H1 (cell line): ENCODE results near the gene PCF11. TPM values are rescaled to one million over a fixed set of nuclear protein-coding genes. Genes with fewer than 3 reads are reported as not detected.
A peak's percentile ranks its signal among the peaks of the same experiment; 100 is the strongest.

Experiments
- CTCF ChIA-PET: fragments of 300-600 bp; sonication (Branson Sonifier 250); formaldehyde crosslinking; loops from one replicate; lab custom pipeline; 2021; ENCODE audit not compliant: partially characterized antibody; lab: Charles Lee
- POLR2A ChIA-PET: fragments of 300-600 bp; sonication (Branson Sonifier 250); formaldehyde crosslinking; loops from one replicate; lab custom pipeline; 2021; ENCODE audit warnings: inconsistent platforms; ENCODE audit not compliant: partially characterized antibody; lab: Charles Lee
- DNase-seq, 2 experiments: peaks; one replicate each; pipeline versions ENCODE4 v3.0.0 to v3.0.0-alpha.2; 2010 to 2022; ENCODE audit warnings: low spot score in 2 of 2, low read depth in 1 of 2, mixed read lengths in 1 of 2
- FAIRE-seq: peaks from 2 replicates; lab custom pipeline; 2011; peaks lifted over from hg19 to GRCh38; lab: Jason Lieb, UNC
- H2AFZ ChIP-seq: 2 replicates; pipeline ENCODE4 v1.8.1; 2012; ENCODE audit warnings: low read length, inconsistent platforms
- H2AK5ac ChIP-seq: 2 replicates; pipeline ENCODE4 v1.6.1; 2013; ENCODE audit warnings: low read depth, low read length
- H2BK120ac ChIP-seq: replicated peaks from 2 replicates; pipeline ENCODE3; 2013; ENCODE audit warnings: low read depth, low read length, inconsistent platforms
- H2BK12ac ChIP-seq: 2 replicates; pipeline ENCODE4 v1.6.1; 2013; ENCODE audit warnings: low read depth, low read length
- H2BK15ac ChIP-seq: 2 replicates; pipeline ENCODE4 v1.6.1; 2013; ENCODE audit warnings: low read length
- H2BK20ac ChIP-seq: 2 replicates; pipeline ENCODE4 v1.6.1; 2013; ENCODE audit warnings: low read length
- H2BK5ac ChIP-seq: 2 replicates; pipeline ENCODE4 v1.6.1; 2013; ENCODE audit warnings: low read depth, low read length
- H3K14ac ChIP-seq: 2 replicates; pipeline ENCODE4 v1.6.1; 2013; ENCODE audit warnings: inconsistent platforms; ENCODE audit not compliant: insufficient read length
- H3K18ac ChIP-seq: 2 replicates; pipeline ENCODE4 v1.6.1; 2013; ENCODE audit warnings: low read length; ENCODE audit errors: extremely low read depth
- H3K23ac ChIP-seq: 2 replicates; pipeline ENCODE4 v1.6.1; 2013; ENCODE audit warnings: inconsistent platforms; ENCODE audit not compliant: insufficient read length
- H3K23me2 ChIP-seq: 2 replicates; pipeline ENCODE4 v1.6.1; 2013; ENCODE audit warnings: low read depth, low read length
- H3K27ac ChIP-seq: 2 replicates; pipeline ENCODE4 v1.6.1; 2011; ENCODE audit warnings: low read depth, low read length, inconsistent platforms
- H3K27me3 ChIP-seq, 4 experiments: replicated peaks in 1 of 4; 1 replicate in 1 of 4; 2 replicates in 3 of 4; pipeline versions ENCODE4 v1.6.1 to v1.8.1; 2011 to 2013; ENCODE audit warnings: low read length in 3 of 4, mild to moderate bottlenecking in 3 of 4, inconsistent platforms in 2 of 4, mixed read lengths in 2 of 4, moderate library complexity in 1 of 4; ENCODE audit not compliant: control insufficient read depth in 3 of 4, insufficient read depth in 3 of 4; ENCODE audit errors: extremely low read depth in 1 of 4
- H3K36me3 ChIP-seq, 4 experiments: 2 replicates each; pipeline versions ENCODE4 v1.6.1 to v1.8.1; 2011 to 2013; ENCODE audit warnings: mild to moderate bottlenecking in 4 of 4, low read length in 3 of 4, moderate library complexity in 2 of 4, control low read depth in 1 of 4, inconsistent platforms in 1 of 4; ENCODE audit not compliant: insufficient read depth in 4 of 4, control insufficient read depth in 2 of 4
- H3K4ac ChIP-seq: replicated peaks from 2 replicates; pipeline ENCODE3; 2013; ENCODE audit warnings: low read length, low read depth, mixed read lengths, inconsistent platforms; ENCODE audit not compliant: insufficient read length
- H3K4me1 ChIP-seq, 4 experiments: replicated peaks in 1 of 4; 1 replicate in 1 of 4; 2 replicates in 3 of 4; pipeline versions ENCODE4 v1.6.1 to v1.8.1; 2011 to 2013; ENCODE audit warnings: low read length in 3 of 4, inconsistent platforms in 2 of 4, mixed read lengths in 1 of 4; ENCODE audit not compliant: insufficient read depth in 4 of 4, control insufficient read depth in 3 of 4
- H3K4me2 ChIP-seq, 2 experiments: 2 replicates each; pipeline versions ENCODE4 v1.6.1 to v1.8.1; 2011 to 2013; ENCODE audit warnings: low read depth in 2 of 2, low read length in 2 of 2, control low read depth in 1 of 2, inconsistent platforms in 1 of 2, mild to moderate bottlenecking in 1 of 2; ENCODE audit not compliant: insufficient read depth in 1 of 2
- H3K4me3 ChIP-seq, 4 experiments: fragments of 200-600, 300-600 bp in 1 of 4; sonication (generic), shearing (Covaris generic), sonication (Bioruptor Twin) in 1 of 4; 2 replicates each; pipeline versions ENCODE4 v1.5.1 to v1.8.1; 2011 to 2016; ENCODE audit warnings: low read length in 4 of 4, low read depth in 3 of 4, control low read depth in 2 of 4, inconsistent platforms in 2 of 4, mild to moderate bottlenecking in 2 of 4, mixed read lengths in 1 of 4, moderate library complexity in 1 of 4; ENCODE audit not compliant: insufficient read depth in 2 of 4; ENCODE audit errors: extremely low read depth in 1 of 4
- H3K56ac ChIP-seq: replicated peaks from 2 replicates; pipeline ENCODE3; 2013; ENCODE audit warnings: low read depth, mild to moderate bottlenecking, mixed read lengths, low read length, inconsistent platforms; ENCODE audit not compliant: insufficient read length
- H3K79me1 ChIP-seq: 2 replicates; pipeline ENCODE4 v1.6.1; 2013; ENCODE audit warnings: low read depth, low read length, control low read depth
- H3K79me2 ChIP-seq, 2 experiments: 2 replicates each; pipeline versions ENCODE4 v1.6.1 to v1.8.1; 2012 to 2013; ENCODE audit warnings: low read length in 2 of 2, mild to moderate bottlenecking in 2 of 2, inconsistent platforms in 1 of 2; ENCODE audit not compliant: insufficient read depth in 2 of 2, control insufficient read depth in 1 of 2
- H3K9ac ChIP-seq, 4 experiments: replicated peaks in 1 of 4; 1 replicate in 1 of 4; 2 replicates in 3 of 4; pipeline versions ENCODE4 v1.6.1 to v1.8.1; 2011 to 2013; ENCODE audit warnings: low read depth in 3 of 4, low read length in 3 of 4, control low read depth in 2 of 4, mild to moderate bottlenecking in 2 of 4, moderate library complexity in 2 of 4, inconsistent platforms in 1 of 4; ENCODE audit errors: extremely low read depth in 1 of 4
- H3K9me3 ChIP-seq, 2 experiments: 2 replicates each; pipeline versions ENCODE4 v1.6.1 to v1.8.1; 2012 to 2013; ENCODE audit warnings: mild to moderate bottlenecking in 2 of 2, moderate library complexity in 2 of 2, control low read depth in 1 of 2, inconsistent platforms in 1 of 2, low read depth in 1 of 2, low read length in 1 of 2, mixed read lengths in 1 of 2; ENCODE audit not compliant: insufficient read depth in 2 of 2
- H4K20me1 ChIP-seq, 2 experiments: replicated peaks in 1 of 2; 2 replicates each; pipeline versions ENCODE3 to v1.8.1; 2011 to 2013; ENCODE audit warnings: inconsistent platforms in 2 of 2, low read length in 2 of 2, mild to moderate bottlenecking in 1 of 2; ENCODE audit not compliant: insufficient read depth in 2 of 2, control insufficient read depth in 1 of 2
- H4K5ac ChIP-seq: 2 replicates; pipeline ENCODE4 v1.6.1; 2013; ENCODE audit warnings: low read length, low read depth, mixed read lengths, inconsistent platforms; ENCODE audit not compliant: insufficient read length
- H4K8ac ChIP-seq: 2 replicates; pipeline ENCODE4 v1.8.0; 2013; ENCODE audit warnings: mild to moderate bottlenecking, moderate library complexity, low read length, inconsistent platforms; ENCODE audit not compliant: insufficient read depth; ENCODE audit errors: extremely low read depth
- H4K91ac ChIP-seq: replicated peaks from 2 replicates; pipeline ENCODE3; 2013; ENCODE audit warnings: low read length, mixed read lengths, inconsistent platforms; ENCODE audit not compliant: insufficient read length
- CEBPB ChIP-seq: IDR thresholded peaks from 2 replicates; pipeline ENCODE4 v1.6.1; 2012; ENCODE audit warnings: low read depth, low read length
- EGR1 ChIP-seq: IDR thresholded peaks from 2 replicates; pipeline ENCODE4 v1.6.1; 2011; ENCODE audit warnings: low read depth, low read length, borderline replicate concordance
- EP300 ChIP-seq, 2 experiments: IDR thresholded peaks; 1 replicate in 1 of 2; 2 replicates in 1 of 2; pipeline ENCODE4 v1.6.1; 2011 to 2012; ENCODE audit warnings: low read depth in 2 of 2, low read length in 2 of 2, mild to moderate bottlenecking in 2 of 2, borderline replicate concordance in 1 of 2, inconsistent platforms in 1 of 2, moderate library complexity in 1 of 2
- GABPA ChIP-seq: IDR thresholded peaks from 2 replicates; pipeline ENCODE4 v1.6.1; 2011; ENCODE audit warnings: mild to moderate bottlenecking, low read length, moderate library complexity, borderline replicate concordance; ENCODE audit not compliant: insufficient read depth
- NRF1 ChIP-seq: IDR thresholded peaks from 2 replicates; pipeline ENCODE4 v1.6.1; 2011; ENCODE audit warnings: mild to moderate bottlenecking, low read depth, low read length, improper control_type of control experiment
- SAP30 ChIP-seq: fragments of 300-600 bp; sonication (generic); IDR thresholded peaks from 2 replicates; pipeline ENCODE4 v1.7.1; 2012; ENCODE audit warnings: low read length, moderate library complexity, mild to moderate bottlenecking, inconsistent platforms; ENCODE audit not compliant: insufficient read depth, insufficient replicate concordance
- SIN3A ChIP-seq, 2 experiments: IDR thresholded peaks in 1 of 2; conservative IDR thresholded peaks in 1 of 2; 2 replicates each; pipeline ENCODE4 v1.6.1; 2011 to 2012; ENCODE audit warnings: low read length in 2 of 2, improper control_type of control experiment in 1 of 2, low read depth in 1 of 2, mild to moderate bottlenecking in 1 of 2
- SIRT6 ChIP-seq: IDR thresholded peaks from one replicate; pipeline ENCODE4 v1.7.1; 2012; ENCODE audit warnings: low read length, inconsistent platforms
- TBP ChIP-seq: IDR thresholded peaks from 2 replicates; pipeline ENCODE4 v1.6.1; 2011; ENCODE audit warnings: low read depth, low read length, improper control_type of control experiment
- WGBS, 2 experiments: shearing (Covaris generic) in 1 of 2; methylation state at CpG; one replicate each; pipeline versions ENCODE4 v1.1.6 to v1.1.7; 2013 to 2015; ENCODE audit warnings: low lambda C conversion rate in 2 of 2, mixed read lengths in 2 of 2, inconsistent platforms in 1 of 2, low coverage in 1 of 2, missing lambda C conversion rate in 1 of 2; ENCODE audit not compliant: insufficient replicate concordance in 2 of 2, insufficient coverage in 1 of 2, insufficient read length in 1 of 2; ENCODE audit errors: extremely low coverage in 1 of 2, missing lambda C conversion rate in 1 of 2; 5-methylcytosine and 5-hydroxymethylcytosine counted together
- polyA plus RNA-seq, 7 experiments: library from polyadenylated mRNA; depleted of rRNA in 3 of 7; stranded (reverse) in 5 of 7; unstranded in 2 of 7; fragments of >200 nt in 5 of 7; fragments of 200-250 nt in 2 of 7; gene quantifications; 1 replicate in 5 of 7; 2 replicates in 1 of 7; 4 replicates in 1 of 7; pipeline versions ENCODE4 v1.2.1 to v1.2.3, GENCODE V29; 2011 to 2013; ENCODE audit warnings: missing spikeins in 2 of 7, mixed read lengths in 2 of 7
- total RNA-seq: library from RNA; stranded (reverse); fragmentation: NEBNext Ultra II Directional; extraction: Animal tissue kit (Norgen Biotek cat#: 25700); gene quantifications from 2 replicates; pipeline ENCODE4 v1.2.1, GENCODE V29; 2021

The PCF11 gene
- total and polyA plus RNA-seq, 2 of the 8 experiments (the other 6 are each of a cell fraction or from before 2014, with no cell fraction given): 25.1 to 47.7 TPM

DNA sequence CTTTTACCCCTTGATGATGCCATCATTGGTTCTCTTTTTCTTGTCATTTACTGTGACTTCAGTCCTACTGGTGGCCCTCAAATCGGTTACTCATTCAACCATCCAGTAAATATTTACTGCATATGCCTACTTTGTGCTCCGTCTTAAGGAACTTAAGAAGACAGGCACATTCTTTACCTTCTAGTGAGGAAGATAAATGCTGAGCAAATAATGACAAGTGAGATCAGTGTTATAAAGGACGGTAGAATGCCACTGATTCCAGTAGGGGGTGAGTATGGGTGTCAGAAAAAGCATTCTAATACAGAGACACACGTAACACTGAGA, 38.2 kb downstream of the PCF11 start:
- Histone ChIP-seq H4K8ac (no peak overlapping the region), H3K79me2 (peaks cover 5 to 16% of the 10 kb centered on the region in 2 experiments), H3K27ac (no peak overlapping the region), H3K36me3 (peaks cover 4 to 21% (median 9%) of the 10 kb centered on the region in 4 experiments; a peak in 7 of 8 replicates), H3K23ac (no peak overlapping the region), H3K56ac (no peak overlapping the region), H3K4me1 (peaks cover 0 to 2% (median 0%) of the 10 kb centered on the region in 4 experiments; a peak in 1 of 7 replicates), H3K23me2 (peaks cover 10% of the 10 kb centered on the region), H4K5ac (no peak overlapping the region), H3K4me2 (peak overlapping the region; percentile 97; a peak in 3 of 4 replicates), H2BK15ac (no peak overlapping the region), H2AFZ (no peak overlapping the region), H3K27me3 (peaks cover 0 to 2% (median 0%) of the 10 kb centered on the region in 4 experiments; a peak in 2 of 7 replicates), H3K14ac (no peak overlapping the region), H4K20me1 (no peaks in the 10 kb centered on the region), H3K18ac (no peak overlapping the region), H2BK120ac (no peak overlapping the region), H2AK5ac (no peak overlapping the region), H3K79me1 (0 out of 2 replicates have a peak, but pooled peaks cover 4% of the 10 kb centered on the region), H2BK12ac (no peak overlapping the region), H2BK20ac (no peak overlapping the region), H4K91ac (no peak overlapping the region), H3K4ac (no peak overlapping the region), H3K4me3 (peak overlapping the region in 2 of 4 experiments; percentile 65 to 99; a peak in 3 of 8 replicates), H2BK5ac (no peak overlapping the region), H3K9ac (no peak overlapping the region), H3K9me3 (no peaks in the 10 kb centered on the region)
- CTCF ChIA-PET: no interaction called here
- DNase-seq (no peak), FAIRE-seq (no peak)
- TF ChIP-seq NRF1 (no peak), EGR1 (no peak), SIRT6 (no peak), SIN3A (conservative IDR thresholded peaks at IDR 0.05 in 1 of 2, IDR thresholded peaks at IDR 0.05 in 1 of 2; ENCODE audit: low read depth in 1 of 2, low read length in 2 of 2) (no peak), CEBPB (no peak), EP300 (IDR thresholded peaks at IDR 0.05; ENCODE audit: borderline replicate concordance in 1 of 2, low read depth in 2 of 2, low read length in 2 of 2) (no peak), TBP (no peak), GABPA (no peak), SAP30 (no peak)
- POLR2A ChIA-PET: interaction anchor here (1.0 to 3.6 kb wide), 3 partner anchors 14 to 294 kb away, joined by 3 to 17 read pairs (median 3); partner anchors contain the start of genes DDIAS and PCF11
- 70% methylated on average over 4 of the region's 4 CpGs; no CpG with 5 or more reads in 1 of the 2 experiments for WGBS, 2 experiments
